Natural killer cell treated with Interleukin-12 subunit alpha and Interleukin-12 subunit beta and Interleukin-15 and Interleukin-18, amount 100 ng/mL, for 72 hours (primary cell): ENCODE results near the gene CDC20B. TPM values are rescaled to one million over a fixed set of nuclear protein-coding genes. Genes with fewer than 3 reads are reported as not detected.
A peak's percentile ranks its signal among the peaks of the same experiment; 100 is the strongest.

Source experiments
- ATAC-seq, 2 donors: fragments of 150-1000 bp; cut with Tn5 transposase in 1 of 2; sonication (Bioruptor Pico), chemical (Tn5 transposase) in 1 of 2; 2 replicates each; pipeline ENCODE4 v1.10.0; 2021
- DNase-seq: peaks from one replicate; pipeline ENCODE4 v3.0.0; 2022; ENCODE audit warnings: low spot score
- H3K27ac Mint-ChIP-seq, 2 donors: 1 replicate in 1 of 2; 2 replicates in 1 of 2; pipeline ENCODE4 v1.8.0; 2022; ENCODE audit warnings: mixed read lengths in 2 of 2, mild to moderate bottlenecking in 1 of 2, moderate library complexity in 1 of 2
- H3K27me3 Mint-ChIP-seq, 2 donors: 1 replicate in 1 of 2; 2 replicates in 1 of 2; pipeline ENCODE4 v1.8.0; 2022; ENCODE audit warnings: mixed read lengths in 2 of 2
- H3K36me3 Mint-ChIP-seq: one replicate; pipeline ENCODE4 v1.8.0; 2022; ENCODE audit warnings: mixed read lengths
- H3K4me1 Mint-ChIP-seq, 2 donors: 1 replicate in 1 of 2; 2 replicates in 1 of 2; pipeline ENCODE4 v1.8.0; 2022; ENCODE audit warnings: low read depth in 2 of 2, mixed read lengths in 2 of 2, mild to moderate bottlenecking in 1 of 2
- H3K4me3 Mint-ChIP-seq: one replicate; pipeline ENCODE4 v1.8.0; 2022; ENCODE audit warnings: mixed read lengths
- H3K9me3 Mint-ChIP-seq: 2 replicates; pipeline ENCODE4 v1.8.0; 2022; ENCODE audit warnings: mixed read lengths
- total RNA-seq, 2 donors: library from RNA; stranded (reverse); gene quantifications; one replicate each; pipeline ENCODE4 v1.2.3, GENCODE V29; 2022

Gene CDC20B, protein sequence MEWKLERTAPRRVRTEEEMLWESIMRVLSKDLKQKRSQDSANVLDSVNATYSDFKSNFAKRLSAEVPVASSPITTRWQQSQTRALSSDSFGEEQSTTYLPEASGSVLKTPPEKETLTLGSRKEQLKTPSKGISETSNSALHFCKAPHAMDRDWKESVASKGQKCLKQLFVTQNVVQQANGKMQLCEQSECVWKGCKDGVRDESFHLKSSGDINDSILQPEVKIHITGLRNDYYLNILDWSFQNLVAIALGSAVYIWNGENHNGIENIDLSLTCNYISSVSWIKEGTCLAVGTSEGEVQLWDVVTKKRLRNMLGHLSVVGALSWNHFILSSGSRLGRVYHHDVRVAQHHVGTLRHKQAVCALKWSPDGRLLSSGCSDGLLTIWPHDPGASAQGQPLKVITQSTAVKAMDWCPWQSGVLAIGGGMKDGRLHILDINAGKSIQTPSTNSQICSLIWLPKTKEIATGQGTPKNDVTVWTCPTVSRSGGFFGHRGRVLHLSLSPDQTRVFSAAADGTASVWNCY
- under 1 TPM in 1 of 2 donors, not detected in 1; 0.31 TPM for total RNA-seq

DNA sequence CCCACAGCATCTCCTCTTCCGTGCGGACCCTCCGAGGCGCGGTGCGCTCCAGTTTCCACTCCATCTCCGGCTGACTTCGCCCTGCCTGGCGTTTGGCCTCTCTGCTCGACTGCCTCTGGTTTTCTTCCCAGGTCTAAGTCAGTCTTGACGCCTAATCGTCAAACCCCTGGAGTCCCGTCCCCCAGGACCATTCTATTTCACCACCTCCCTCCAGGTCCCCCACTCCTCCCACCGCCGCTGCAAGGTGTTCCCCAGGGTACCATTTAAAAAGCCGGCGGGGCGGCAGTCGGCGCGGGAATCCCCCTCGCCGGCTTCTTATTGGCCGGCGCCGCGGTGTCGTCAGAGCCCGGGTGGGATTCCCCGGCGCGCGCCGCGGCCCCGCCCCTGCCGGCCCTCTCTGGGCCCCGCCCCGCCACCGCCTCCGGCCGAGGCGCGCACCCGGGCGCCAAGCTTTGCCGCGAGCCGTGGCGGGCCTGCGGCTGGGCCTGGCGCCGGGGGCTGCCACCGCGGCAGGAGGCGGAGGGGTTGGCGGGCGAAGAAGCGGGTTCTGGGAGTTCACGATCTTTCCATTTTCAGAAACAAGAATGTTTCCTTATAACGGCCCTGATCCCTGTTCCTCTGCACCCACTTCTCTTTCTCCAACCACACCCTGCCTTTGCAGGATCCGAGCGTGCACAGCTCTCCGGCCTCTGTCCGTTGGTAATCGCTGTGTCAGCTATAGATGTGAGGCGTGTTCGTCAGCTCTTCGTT lies at the start of gene CDC20B:
TSS of gene CDC20B (minus strand) at position 241 of the 750 bp plus-strand sequence. CDS start at position 64, 177 bp downstream.
- Mint-ChIP-seq H3K27ac (peak within 1 kb of the TSS in 1 of 2 donors; percentile 35), H3K4me1 (peaks cover 16 to 22% of the 10 kb centered on the region in 2 donors), H3K27me3 (peaks cover 38 to 65% of the 10 kb centered on the region in 2 donors), H3K4me3 (peak within 1 kb of the TSS; percentile 87), H3K36me3 (peaks cover under 1% of the 10 kb centered on the region), H3K9me3 (no peaks in the 10 kb centered on the region)
- ATAC-seq (peak; percentile 98 to 99), DNase-seq (peak; percentile 89)

DNA sequence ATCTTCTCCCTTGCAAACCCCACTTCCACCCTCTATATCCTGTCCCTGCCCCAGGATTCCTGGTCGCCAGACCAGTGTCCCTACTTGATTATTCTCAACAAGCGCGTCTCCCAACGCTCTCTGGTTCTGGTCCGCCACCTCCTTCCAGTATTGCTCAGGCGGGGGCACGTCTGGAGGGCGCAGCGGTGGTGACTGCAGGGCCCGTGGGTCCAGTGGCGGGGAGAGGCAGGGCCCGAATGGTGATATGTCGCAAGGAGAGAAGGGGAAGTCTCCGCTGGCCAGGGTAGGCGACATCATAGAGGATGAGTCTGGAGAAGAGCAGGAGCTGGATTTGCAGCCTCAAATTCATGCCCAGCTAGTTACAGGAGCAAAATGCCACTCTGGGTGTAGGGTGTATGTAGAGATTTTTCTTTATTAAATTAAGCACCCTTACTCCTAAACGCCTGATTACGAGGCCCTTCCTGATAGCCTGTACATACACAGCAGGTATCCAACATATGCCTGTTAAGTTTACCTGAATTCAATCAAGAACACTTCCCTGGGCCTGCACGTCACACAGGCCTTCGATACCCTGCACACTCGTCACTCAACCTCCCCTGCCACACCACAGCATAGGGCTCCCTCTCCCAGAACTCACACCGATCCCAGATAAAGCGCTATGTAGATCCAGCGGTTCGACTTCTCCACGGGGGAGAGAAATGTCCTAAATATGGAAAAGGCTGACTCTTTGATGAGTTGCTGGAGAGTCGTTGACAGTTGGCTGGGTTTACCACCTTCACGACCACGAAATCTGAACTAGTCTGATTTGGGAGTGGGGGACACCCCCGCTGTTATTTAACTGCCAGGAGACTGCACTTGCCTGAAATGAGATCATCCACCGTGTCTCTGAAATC lies 49.4 kb upstream of the CDC20B start:
- no peak overlapping the region for H3K27ac Mint-ChIP-seq

DNA sequence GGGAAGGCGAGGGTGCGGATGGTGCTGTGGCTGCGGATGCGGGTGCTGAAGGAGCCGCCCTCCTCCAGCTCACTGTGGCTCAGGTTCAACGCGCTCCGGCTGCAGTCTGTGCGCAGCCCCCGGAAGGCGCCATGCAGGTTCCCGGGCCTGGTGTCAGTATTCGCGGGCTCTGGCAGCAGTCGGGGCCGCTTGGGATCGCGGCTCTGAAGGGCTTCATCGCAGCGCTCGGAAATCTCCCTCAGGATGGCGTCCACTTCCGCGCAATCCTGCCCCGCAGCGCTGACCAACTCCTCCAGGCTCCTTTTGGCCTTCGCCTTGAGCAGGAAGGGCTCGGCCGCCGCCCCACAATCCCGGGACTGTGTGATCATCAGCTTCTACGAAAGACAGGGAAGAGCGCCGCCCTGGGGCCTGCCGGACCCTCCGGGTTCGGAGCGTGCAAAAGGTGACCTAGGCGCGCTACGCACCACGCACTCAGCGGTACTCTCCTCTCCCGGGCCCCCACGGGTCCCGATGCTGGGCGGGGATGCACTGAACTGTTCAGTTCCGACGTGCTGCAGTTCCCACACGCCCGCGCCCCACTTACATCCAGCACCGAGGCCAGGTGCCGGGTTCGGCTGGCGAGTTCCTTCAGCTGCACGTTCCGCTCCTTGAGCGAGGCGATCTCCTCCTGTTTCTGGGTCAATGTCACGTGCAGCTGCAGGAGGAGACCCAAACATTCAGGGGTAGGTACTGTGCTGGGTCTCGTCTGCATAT lies 47.6 kb upstream of the CDC20B start:
- Mint-ChIP-seq H3K27ac (no peak overlapping the region), H3K4me3 (peak overlapping the region; percentile 45), H3K4me1 (peaks cover 0 to 16% of the 10 kb centered on the region in 2 donors), H3K36me3 (no peaks in the 10 kb centered on the region), H3K9me3 (no peaks in the 10 kb centered on the region), H3K27me3 (peaks cover 42 to 71% of the 10 kb centered on the region in 2 donors)
- ATAC-seq (peak in 1 of 2 donors; percentile 53), DNase-seq (no peak)

More for the DNA sequence above, 49.4 kb upstream of the CDC20B start:
- H3K4me1 Mint-ChIP-seq, result peaks cover 6 to 20% of the 10 kb centered on the region in 2 donors
- H3K9me3 Mint-ChIP-seq, result no peaks in the 10 kb centered on the region
- ATAC-seq (no peak), DNase-seq (no peak)
- peaks cover 44 to 71% of the 10 kb centered on the region in 2 donors for H3K27me3 Mint-ChIP-seq
- no peaks in the 10 kb centered on the region for H3K36me3 Mint-ChIP-seq
- no peak overlapping the region for H3K4me3 Mint-ChIP-seq

DNA sequence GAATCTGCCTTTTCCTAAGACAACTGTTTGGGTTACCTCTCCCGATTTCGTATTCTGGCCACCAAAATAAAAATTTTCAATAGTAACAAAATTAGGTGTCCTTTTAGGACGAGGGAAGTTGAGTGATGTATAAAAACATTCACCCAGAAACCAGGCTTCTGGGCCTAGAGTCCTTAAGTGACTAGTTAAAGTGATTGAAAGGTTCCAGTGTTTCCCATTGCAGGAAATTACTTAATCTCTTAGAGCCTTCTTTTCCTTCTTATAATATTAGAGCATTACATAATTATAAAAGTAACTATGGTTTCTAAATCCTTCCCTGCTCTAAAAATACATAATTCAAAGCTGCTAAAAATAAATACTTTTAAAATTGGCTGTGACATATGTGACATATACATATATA lies 46.8 kb upstream of the CDC20B start:
- Mint-ChIP-seq H3K27ac (no peak overlapping the region), H3K9me3 (no peaks in the 10 kb centered on the region), H3K27me3 (peaks cover 41 to 67% of the 10 kb centered on the region in 2 donors), H3K4me3 (no peak overlapping the region), H3K36me3 (no peaks in the 10 kb centered on the region), H3K4me1 (peaks cover 0 to 16% of the 10 kb centered on the region in 2 donors)
- ATAC-seq, result no peak
- no peak for DNase-seq

DNA sequence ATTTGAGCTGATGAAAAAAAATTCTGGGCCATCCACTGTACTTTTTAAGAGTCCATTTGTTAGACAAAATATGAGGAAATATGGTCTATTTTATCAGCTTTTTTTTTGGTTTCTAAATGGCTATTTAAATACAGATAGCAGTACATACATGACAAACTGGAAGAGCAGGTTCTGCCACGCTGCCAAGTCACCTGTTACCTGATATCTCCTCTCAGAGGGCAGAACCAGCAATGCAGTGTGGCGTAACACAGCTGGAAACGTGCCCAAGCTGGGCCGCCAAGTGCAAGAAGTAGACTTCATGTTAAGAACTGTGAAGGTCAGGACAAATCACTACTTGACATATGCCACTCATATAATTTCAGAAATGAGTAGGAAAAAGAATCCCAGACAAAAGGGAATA lies 46.0 kb upstream of the CDC20B start:
- peaks cover 0 to 15% of the 10 kb centered on the region in 2 donors for H3K4me1 Mint-ChIP-seq
- no peaks in the 10 kb centered on the region for H3K9me3 Mint-ChIP-seq
- H3K27me3 Mint-ChIP-seq, result peaks cover 37 to 59% of the 10 kb centered on the region in 2 donors
- no peak overlapping the region for H3K27ac Mint-ChIP-seq
- H3K36me3 Mint-ChIP-seq, result no peaks in the 10 kb centered on the region
- no peak for DNase-seq
- no peak for ATAC-seq
- no peak overlapping the region for H3K4me3 Mint-ChIP-seq

DNA sequence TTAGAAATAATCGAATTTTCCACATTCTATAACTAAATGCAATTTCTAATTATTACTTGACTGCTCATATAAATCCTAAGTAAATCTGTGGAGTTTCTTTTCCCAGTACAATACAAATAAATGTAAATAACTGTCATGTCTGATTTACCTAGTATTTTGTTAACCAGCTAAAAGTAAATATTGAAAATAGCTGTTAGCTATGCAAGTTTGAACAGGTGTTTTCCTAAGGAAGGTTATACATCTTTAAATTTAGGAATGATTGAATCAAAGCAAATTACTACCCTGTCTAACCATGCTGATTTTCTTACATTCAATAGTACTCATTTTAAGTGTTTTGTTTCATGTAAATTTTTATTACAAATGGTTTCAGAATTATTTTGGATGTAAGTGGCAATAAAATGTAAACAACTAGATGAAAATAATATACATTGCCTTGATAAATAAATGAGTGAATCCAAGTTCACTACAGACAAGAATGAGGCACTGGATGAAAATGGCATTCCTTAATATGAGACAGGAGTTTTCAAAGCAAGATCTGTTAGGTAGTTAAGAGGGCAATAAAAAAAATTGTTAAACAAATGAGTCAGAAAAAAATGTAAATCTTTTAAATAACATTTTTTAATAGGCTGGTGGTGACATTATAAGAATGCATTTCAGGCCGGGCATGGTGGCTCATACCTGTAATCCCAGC lies 38.4 kb upstream of the CDC20B start:
- Mint-ChIP-seq H3K9me3 (no peaks in the 10 kb centered on the region), H3K4me3 (no peak overlapping the region), H3K27ac (no peak overlapping the region), H3K36me3 (no peaks in the 10 kb centered on the region), H3K27me3 (peaks cover 13 to 22% of the 10 kb centered on the region in 2 donors), H3K4me1 (peaks cover 0 to 3% of the 10 kb centered on the region in 2 donors)
- ATAC-seq (no peak), DNase-seq (no peak)

DNA sequence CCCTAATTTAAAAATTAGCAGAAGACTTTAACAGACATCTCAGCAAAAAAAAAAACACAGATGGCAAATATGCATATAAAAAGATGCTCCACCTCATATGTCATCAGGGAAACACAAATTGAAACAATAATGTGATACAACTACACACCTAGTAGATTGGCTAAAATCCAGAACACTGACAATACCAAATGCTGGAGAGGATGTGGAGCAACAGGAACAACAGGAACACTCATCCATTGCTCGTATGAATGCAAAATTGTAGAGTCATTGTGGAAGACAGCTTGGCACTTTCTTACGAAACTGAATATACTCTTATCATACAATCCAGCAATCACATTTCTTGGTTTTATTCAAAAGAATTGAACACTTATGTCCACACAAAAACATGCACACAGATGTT lies 32.0 kb upstream of the CDC20B start:
- no peak for ATAC-seq
- H3K27me3 Mint-ChIP-seq, result peaks cover 35 to 69% of the 10 kb centered on the region in 2 donors

DNA sequence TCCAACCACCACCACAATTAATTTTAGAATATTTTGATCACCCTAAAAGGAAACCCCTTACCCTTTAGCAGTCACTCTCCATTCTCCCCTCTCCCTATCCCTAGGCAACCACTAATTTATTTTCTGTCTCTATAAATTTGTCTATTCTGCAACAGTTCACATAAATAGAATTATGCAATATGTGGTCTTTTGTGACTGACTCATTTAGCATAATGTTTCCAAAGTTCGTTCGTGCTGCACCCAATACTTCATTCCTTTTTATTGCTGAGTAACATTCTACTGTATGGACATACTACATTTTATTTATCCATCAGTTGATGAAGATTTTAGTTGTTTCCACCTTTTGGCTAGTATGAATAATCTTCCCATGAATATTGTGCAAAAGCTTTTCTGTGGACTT lies 18.2 kb upstream of the CDC20B start:
- Mint-ChIP-seq H3K36me3 (no peaks in the 10 kb centered on the region), H3K4me3 (no peak overlapping the region), H3K27me3 (peaks cover 33 to 49% of the 10 kb centered on the region in 2 donors), H3K4me1 (no peaks in the 10 kb centered on the region), H3K27ac (no peak overlapping the region), H3K9me3 (no peaks in the 10 kb centered on the region)
- no peak for ATAC-seq
- no peak for DNase-seq

More for the DNA sequence above, 32.0 kb upstream of the CDC20B start:
- DNase-seq, result no peak
- H3K27ac Mint-ChIP-seq, result no peak overlapping the region
- H3K36me3 Mint-ChIP-seq, result no peaks in the 10 kb centered on the region
- H3K4me3 Mint-ChIP-seq, result no peak overlapping the region
- H3K9me3 Mint-ChIP-seq, result no peaks in the 10 kb centered on the region
- peaks cover 0 to 3% of the 10 kb centered on the region in 2 donors for H3K4me1 Mint-ChIP-seq

DNA sequence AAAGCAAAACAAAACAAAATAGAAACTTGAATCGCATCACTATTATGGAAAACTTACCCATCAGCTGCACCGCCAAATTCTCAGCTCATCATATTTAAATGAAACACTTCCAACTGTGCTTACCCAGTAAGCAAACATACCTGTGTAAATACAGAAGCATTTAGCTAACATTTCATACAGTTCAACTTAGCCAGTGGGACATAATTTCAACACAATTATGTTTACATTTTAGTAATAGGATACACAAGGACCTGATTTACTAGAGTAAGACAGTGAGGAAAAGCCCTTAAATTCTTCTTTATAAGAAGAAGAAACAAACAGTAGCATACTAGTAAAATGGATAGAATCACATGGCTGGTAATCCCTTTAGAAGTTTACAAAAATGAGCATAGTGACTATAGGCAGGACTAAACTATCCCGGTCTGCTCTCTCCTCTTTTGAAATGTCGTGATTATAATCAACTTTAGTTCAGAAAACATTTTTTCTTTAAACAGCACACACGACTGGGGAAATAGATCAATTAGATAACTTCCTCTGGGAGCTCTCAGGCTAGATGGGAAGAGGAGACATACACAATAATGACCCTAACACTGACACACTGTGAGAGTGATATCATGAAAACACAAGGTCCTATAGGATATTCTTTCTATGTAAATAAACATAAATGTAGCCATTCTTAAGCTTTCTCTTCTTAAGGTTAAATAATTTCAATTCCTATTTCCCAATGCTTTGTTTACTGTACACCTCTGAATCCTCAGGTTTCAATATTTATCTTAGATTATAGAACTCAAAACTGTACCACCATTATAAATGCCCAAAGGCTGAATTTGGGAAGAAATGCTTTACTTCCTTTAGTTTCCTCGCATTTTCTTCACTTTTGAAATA lies 15.9 kb upstream of the CDC20B start:
- no peak for DNase-seq
- Mint-ChIP-seq H3K4me3 (no peak overlapping the region), H3K27ac (no peak overlapping the region), H3K9me3 (no peaks in the 10 kb centered on the region), H3K27me3 (peaks cover 43 to 61% of the 10 kb centered on the region in 2 donors), H3K4me1 (no peaks in the 10 kb centered on the region), H3K36me3 (no peaks in the 10 kb centered on the region)
- ATAC-seq, result no peak

DNA sequence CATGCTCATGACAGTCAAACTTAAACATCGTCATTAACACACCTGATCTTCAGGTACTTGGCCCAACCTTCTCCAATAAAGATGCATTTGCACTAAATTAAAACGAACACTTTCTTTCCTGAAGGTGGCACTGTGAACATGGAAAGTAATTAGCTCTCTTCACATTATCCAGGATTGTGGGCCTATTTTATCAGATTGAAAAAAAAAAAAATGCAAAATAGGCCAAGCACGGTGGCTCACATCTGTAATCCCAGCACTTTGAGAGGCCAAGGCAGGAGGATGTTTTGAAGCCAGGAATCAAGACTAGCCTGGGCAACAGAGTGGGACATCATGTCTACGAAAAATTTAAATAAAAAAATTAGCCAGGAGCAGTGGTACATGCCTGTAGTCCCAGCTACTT lies 14.4 kb upstream of the CDC20B start:
- Mint-ChIP-seq H3K27me3 (peaks cover 35 to 51% of the 10 kb centered on the region in 2 donors), H3K36me3 (no peaks in the 10 kb centered on the region), H3K4me1 (no peaks in the 10 kb centered on the region), H3K4me3 (no peak overlapping the region), H3K9me3 (no peaks in the 10 kb centered on the region), H3K27ac (no peak overlapping the region)
- no peak for ATAC-seq
- DNase-seq, result no peak

DNA sequence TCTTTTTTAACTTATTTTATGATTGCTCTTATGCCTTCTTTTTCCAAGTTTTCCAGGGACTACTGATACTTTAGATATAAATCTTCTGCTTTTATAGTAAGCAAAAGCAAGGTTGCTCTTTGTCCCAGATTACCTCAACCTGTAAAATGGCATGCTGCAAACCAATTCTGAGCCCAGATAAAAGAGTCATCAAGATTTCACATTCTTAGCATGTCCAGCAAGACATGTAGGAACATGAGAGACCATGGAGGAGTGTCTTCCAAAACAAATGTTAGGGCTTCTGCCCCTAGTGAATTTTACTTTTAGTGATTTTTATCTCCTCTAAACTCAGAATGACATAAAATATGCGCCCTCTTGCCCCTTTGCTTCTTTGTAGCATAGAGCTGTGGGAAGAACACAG lies 7.0 kb upstream of the CDC20B start:
- H3K9me3 Mint-ChIP-seq, result no peaks in the 10 kb centered on the region
- no peak for ATAC-seq
- DNase-seq, result no peak
- no peak overlapping the region for H3K27ac Mint-ChIP-seq
- peaks cover 5% of the 10 kb centered on the region for H3K36me3 Mint-ChIP-seq
- H3K4me3 Mint-ChIP-seq, result no peak overlapping the region
- H3K27me3 Mint-ChIP-seq, result peaks cover 41 to 60% of the 10 kb centered on the region in 2 donors
- H3K4me1 Mint-ChIP-seq, result peaks cover 8 to 16% of the 10 kb centered on the region in 2 donors
